ENCODE measurements around the gene RAB44.

RAB44 gene

DNA sequence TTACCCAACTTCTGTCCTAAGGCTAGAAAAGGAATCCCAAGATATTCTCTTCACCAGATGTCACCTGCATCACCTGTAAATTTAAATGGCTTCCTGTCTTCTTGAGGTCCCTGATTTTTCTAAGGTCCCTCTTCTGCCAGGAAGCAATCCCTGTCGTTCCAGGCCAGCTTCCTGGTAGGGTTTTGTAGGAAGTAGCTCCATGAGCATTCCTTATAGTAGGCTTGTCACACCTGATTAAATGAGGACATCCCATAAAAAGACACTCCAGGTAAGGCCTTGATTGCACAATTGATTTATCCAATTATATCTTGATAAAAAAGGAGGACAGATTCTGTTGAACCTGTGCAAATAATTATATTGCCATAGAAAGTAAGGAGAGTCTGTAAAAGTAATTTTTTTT is 8.7 kb downstream of the RAB44 start:
- Histone ChIP-seq H3K9me2 (ENCODE audit: low read depth, low read length) (no peaks in the 10 kb centered on the region), H3K4me1 (ENCODE audit: insufficient read depth, low read length, severe bottlenecking) (no peaks in the 10 kb centered on the region), H3K27ac (ENCODE audit: low read depth, low read length, poor library complexity, severe bottlenecking) (no peak overlapping the region), H3K9me3 (ENCODE audit: low read length) (no peaks in the 10 kb centered on the region), H3K36me3 (ENCODE audit: insufficient read depth, low read length) (no peaks in the 10 kb centered on the region), H3K27me3 (ENCODE audit: insufficient read depth, low read length) (no peaks in the 10 kb centered on the region), H4K20me1 (ENCODE audit: insufficient read depth, low read length) (no peaks in the 10 kb centered on the region), H3K79me2 (ENCODE audit: insufficient read depth, low read length) (no peaks in the 10 kb centered on the region), H3F3A (ENCODE audit: insufficient read depth, low read length) (no peaks in the 10 kb centered on the region), H3K4me3 (ENCODE audit: low read depth, low read length, poor library complexity, severe bottlenecking) (no peak overlapping the region), H3K9ac (ENCODE audit: low read length) (no peak overlapping the region), H3K4me2 (ENCODE audit: low read length) (no peak overlapping the region), H2AFZ (ENCODE audit: low read length) (no peak overlapping the region)
- TF ChIP-seq CTCF (IDR thresholded peaks at IDR 0.05; ENCODE audit: low read length) (no peak), EZH2 (IDR thresholded peaks at IDR 0.05; ENCODE audit: borderline replicate concordance, low read length) (no peak)

DNA sequence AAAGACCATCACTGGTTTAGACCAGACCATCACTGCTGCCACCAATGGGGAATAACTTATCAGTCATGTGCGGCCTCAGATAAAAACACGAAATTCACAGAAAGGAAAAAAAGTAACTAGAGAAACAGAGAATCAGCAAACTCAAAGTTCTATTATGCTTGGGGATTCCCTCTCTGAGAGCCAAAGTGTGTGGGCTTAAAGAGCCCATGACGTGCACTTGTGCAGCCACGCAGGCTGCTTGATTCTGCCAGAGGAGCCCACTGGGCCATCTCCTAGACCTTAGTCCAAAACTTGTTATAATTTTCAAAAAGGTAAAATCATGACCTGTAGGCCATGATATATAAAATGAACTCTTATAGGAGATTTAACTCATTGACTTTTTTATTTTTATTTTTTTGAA is 15.2 kb downstream of the RAB44 start:
- H3K9ac ChIP-seq (ENCODE audit: low read length), result no peak overlapping the region
- H3K79me2 ChIP-seq (ENCODE audit: insufficient read depth, low read length), result no peaks in the 10 kb centered on the region
- H4K20me1 ChIP-seq (ENCODE audit: insufficient read depth, low read length), result no peaks in the 10 kb centered on the region
- no peaks in the 10 kb centered on the region for H3K9me3 ChIP-seq (ENCODE audit: low read length)
- H2AFZ ChIP-seq (ENCODE audit: low read length), result no peak overlapping the region
- TF ChIP-seq CTCF (IDR thresholded peaks at IDR 0.05; ENCODE audit: low read length) (no peak), EZH2 (IDR thresholded peaks at IDR 0.05; ENCODE audit: borderline replicate concordance, low read length) (no peak)
- no peaks in the 10 kb centered on the region for H3K36me3 ChIP-seq (ENCODE audit: insufficient read depth, low read length)
- no peaks in the 10 kb centered on the region for H3K27me3 ChIP-seq (ENCODE audit: insufficient read depth, low read length)
- no peak overlapping the region for H3K27ac ChIP-seq (ENCODE audit: low read depth, low read length, poor library complexity, severe bottlenecking)
- H3K4me2 ChIP-seq (ENCODE audit: low read length), result no peak overlapping the region
- H3K4me3 ChIP-seq (ENCODE audit: low read depth, low read length, poor library complexity, severe bottlenecking), result no peak overlapping the region
- H3K4me1 ChIP-seq (ENCODE audit: insufficient read depth, low read length, severe bottlenecking), result no peaks in the 10 kb centered on the region
- H3K9me2 ChIP-seq (ENCODE audit: low read depth, low read length), result no peaks in the 10 kb centered on the region
- no peaks in the 10 kb centered on the region for H3F3A ChIP-seq (ENCODE audit: insufficient read depth, low read length)

DNA sequence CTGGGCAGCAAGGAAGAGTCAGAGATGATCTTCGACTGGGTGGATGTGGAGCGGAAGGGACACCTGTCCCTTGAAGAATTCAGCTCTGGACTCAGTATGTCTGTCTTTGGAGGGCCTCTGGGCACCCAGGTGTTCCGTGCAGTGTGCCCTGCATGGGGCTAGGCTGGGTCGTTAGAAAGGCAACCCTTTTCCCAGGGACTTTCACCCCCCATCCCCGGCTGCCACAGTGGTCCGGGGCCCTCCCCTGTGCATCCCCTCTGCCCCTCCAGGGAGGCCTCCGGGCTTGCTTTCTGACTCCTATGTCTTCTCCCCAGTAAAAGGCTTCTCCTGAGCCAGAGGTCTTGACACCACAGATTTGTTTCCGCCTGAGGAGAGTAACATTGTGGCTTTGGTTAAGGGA is 16.2 kb downstream of the RAB44 start:
- no peak overlapping the region for H3K27ac ChIP-seq (ENCODE audit: low read depth, low read length, poor library complexity, severe bottlenecking)
- no peaks in the 10 kb centered on the region for H3K27me3 ChIP-seq (ENCODE audit: insufficient read depth, low read length)
- H4K20me1 ChIP-seq (ENCODE audit: insufficient read depth, low read length), result no peaks in the 10 kb centered on the region
- no peak overlapping the region for H3K4me3 ChIP-seq (ENCODE audit: low read depth, low read length, poor library complexity, severe bottlenecking)
- no peaks in the 10 kb centered on the region for H3K9me3 ChIP-seq (ENCODE audit: low read length)
- H3K9me2 ChIP-seq (ENCODE audit: low read depth, low read length), result no peaks in the 10 kb centered on the region
- no peaks in the 10 kb centered on the region for H3K4me1 ChIP-seq (ENCODE audit: insufficient read depth, low read length, severe bottlenecking)
- no peak overlapping the region for H2AFZ ChIP-seq (ENCODE audit: low read length)
- H3K36me3 ChIP-seq (ENCODE audit: insufficient read depth, low read length), result no peaks in the 10 kb centered on the region
- no peaks in the 10 kb centered on the region for H3F3A ChIP-seq (ENCODE audit: insufficient read depth, low read length)
- no peak overlapping the region for H3K4me2 ChIP-seq (ENCODE audit: low read length)
- no peak overlapping the region for H3K9ac ChIP-seq (ENCODE audit: low read length)
- no peak for TF ChIP-seq CTCF (IDR thresholded peaks at IDR 0.05; ENCODE audit: low read length)
- no peak for TF ChIP-seq EZH2 (IDR thresholded peaks at IDR 0.05; ENCODE audit: borderline replicate concordance, low read length)
- H3K79me2 ChIP-seq (ENCODE audit: insufficient read depth, low read length), result no peaks in the 10 kb centered on the region

All from OCI-LY1 (cell line).